GM12878 (cell line): ENCODE data around the gene DRD2.

Experiments
- ASH2L ChIP-seq: fragments of 300-600, 200-600 bp; sonication (generic); IDR thresholded peaks from 2 replicates; pipeline ENCODE4 v1.6.1; 2017; ENCODE audit warnings: low read depth, mild to moderate bottlenecking, borderline replicate concordance
- CHD2 ChIP-seq: IDR thresholded peaks from 2 replicates; pipeline ENCODE4 v1.6.1; 2011; ENCODE audit warnings: low read depth, low read length, improper control_type of control experiment, borderline replicate concordance
- EGR1 ChIP-seq, 2 experiments: IDR thresholded peaks; 1 replicate in 1 of 2; 2 replicates in 1 of 2; pipeline ENCODE4 v1.6.1; 2011 to 2012; ENCODE audit warnings: low read depth in 2 of 2, low read length in 2 of 2, borderline replicate concordance in 1 of 2, mild to moderate bottlenecking in 1 of 2, moderate library complexity in 1 of 2
- EP300 ChIP-seq, 2 experiments: fragments of 150-350 bp in 1 of 2; IDR thresholded peaks; 2 replicates each; pipeline ENCODE4 v1.6.1; 2011 to 2012; ENCODE audit warnings: low read depth in 2 of 2, low read length in 2 of 2, borderline replicate concordance in 1 of 2, improper control_type of control experiment in 1 of 2, inconsistent platforms in 1 of 2; ENCODE audit not compliant: control insufficient read depth in 1 of 2
- EZH2 ChIP-seq: IDR thresholded peaks from 2 replicates; pipeline ENCODE4 v1.6.1; 2012; ENCODE audit warnings: low read depth, mild to moderate bottlenecking, control low read depth, inconsistent platforms, low read length, borderline replicate concordance; ENCODE audit not compliant: control insufficient read depth
- GABPA ChIP-seq: IDR thresholded peaks from 2 replicates; pipeline ENCODE4 v1.6.1; 2014; ENCODE audit warnings: antibody characterized with exemption, low read depth, mild to moderate bottlenecking, inconsistent platforms
- MTA2 ChIP-seq: fragments of 450-650 bp; IDR thresholded peaks from 2 replicates; pipeline ENCODE4 v1.6.1; 2016; ENCODE audit warnings: low read depth, mild to moderate bottlenecking, moderate library complexity
- POLR2A ChIP-seq: IDR thresholded peaks from 2 replicates; pipeline ENCODE4 v1.6.1; 2011; ENCODE audit warnings: low read depth, mild to moderate bottlenecking, low read length
- SP1 ChIP-seq: IDR thresholded peaks from one replicate; pipeline ENCODE4 v1.6.1; 2011; ENCODE audit warnings: low read depth, low read length
- TBL1XR1 ChIP-seq: IDR thresholded peaks from 2 replicates; pipeline ENCODE4 v1.6.1; 2012; ENCODE audit warnings: low read depth, low read length, improper control_type of control experiment
- TF ChIP-seq, protein P1 (sequence below): fragments of 150-350 bp; IDR thresholded peaks from 2 replicates; pipeline ENCODE4 v1.6.1; 2014; ENCODE audit warnings: mild to moderate bottlenecking, low read depth, low read length

DNA sequence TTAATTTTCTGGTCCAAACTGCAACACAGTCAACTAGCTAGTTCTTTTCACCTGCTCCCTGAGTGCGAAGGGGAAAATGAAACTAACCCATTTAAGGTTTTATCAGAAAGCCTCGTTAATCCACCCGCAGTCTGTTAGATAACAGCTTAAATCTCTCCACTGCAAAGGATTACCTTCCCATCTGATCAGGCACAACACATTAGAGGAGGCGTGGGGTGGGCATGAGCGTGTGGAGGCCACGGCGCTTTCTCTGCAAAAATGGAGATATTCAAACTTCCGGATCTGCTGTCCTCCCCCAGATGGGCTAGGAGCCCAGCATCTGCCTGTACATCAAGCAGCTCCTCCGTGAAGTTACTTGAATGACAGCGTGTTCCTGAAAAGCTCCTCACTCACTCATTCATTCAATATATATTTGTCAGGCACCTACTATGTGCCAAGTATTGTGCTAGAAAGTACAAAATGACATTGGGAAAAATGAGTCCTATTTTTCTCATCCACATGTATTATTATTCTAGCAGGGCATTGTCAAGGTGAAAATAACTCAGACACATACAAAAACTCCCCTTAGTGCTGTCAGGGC is 101.1 kb downstream of the DRD2 start:
- TF ChIP-seq GABPA (no peak), EZH2 (no peak), MTA2 (no peak), EP300 (IDR thresholded peaks at IDR 0.05; ENCODE audit: borderline replicate concordance in 1 of 2, control insufficient read depth in 1 of 2, low read depth in 2 of 2, low read length in 2 of 2) (no peak), POLR2A (no peak), SP1 (no peak), CHD2 (no peak), ASH2L (no peak), TBL1XR1 (no peak), EGR1 (IDR thresholded peaks at IDR 0.05; ENCODE audit: borderline replicate concordance in 1 of 2, low read depth in 2 of 2, low read length in 2 of 2) (no peak)
- TF ChIP-seq, protein P1, sequence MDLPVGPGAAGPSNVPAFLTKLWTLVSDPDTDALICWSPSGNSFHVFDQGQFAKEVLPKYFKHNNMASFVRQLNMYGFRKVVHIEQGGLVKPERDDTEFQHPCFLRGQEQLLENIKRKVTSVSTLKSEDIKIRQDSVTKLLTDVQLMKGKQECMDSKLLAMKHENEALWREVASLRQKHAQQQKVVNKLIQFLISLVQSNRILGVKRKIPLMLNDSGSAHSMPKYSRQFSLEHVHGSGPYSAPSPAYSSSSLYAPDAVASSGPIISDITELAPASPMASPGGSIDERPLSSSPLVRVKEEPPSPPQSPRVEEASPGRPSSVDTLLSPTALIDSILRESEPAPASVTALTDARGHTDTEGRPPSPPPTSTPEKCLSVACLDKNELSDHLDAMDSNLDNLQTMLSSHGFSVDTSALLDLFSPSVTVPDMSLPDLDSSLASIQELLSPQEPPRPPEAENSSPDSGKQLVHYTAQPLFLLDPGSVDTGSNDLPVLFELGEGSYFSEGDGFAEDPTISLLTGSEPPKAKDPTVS, result no peak
